ENCODE results near the gene PTPRZ1. TPM values are rescaled to one million over a fixed set of nuclear protein-coding genes. Genes with fewer than 3 reads are reported as not detected.

Gene PTPRZ1
- total RNA-seq, 1 experiment from 2014 or later: 74.2 TPM

DNA sequence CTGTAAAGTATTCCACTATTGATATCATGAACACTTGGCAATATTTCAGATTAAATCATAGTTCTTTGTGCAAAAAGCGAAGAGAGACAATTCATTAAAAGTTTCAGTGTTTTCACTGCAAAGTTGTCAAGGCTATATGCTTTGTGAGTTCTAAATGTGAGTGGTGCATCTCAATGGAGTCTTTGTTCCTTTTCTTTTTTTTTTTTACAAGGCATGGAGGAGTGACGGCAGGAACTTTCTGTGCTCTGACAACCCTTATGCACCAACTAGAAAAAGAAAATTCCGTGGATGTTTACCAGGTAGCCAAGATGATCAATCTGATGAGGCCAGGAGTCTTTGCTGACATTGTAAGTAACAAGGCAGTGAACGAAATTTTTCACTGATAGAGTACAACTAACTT, 186.6 kb downstream of the PTPRZ1 start:
- H3K27ac Mint-ChIP-seq: peak overlapping the region in 2 of 3 experiments; percentile 41 to 79; a peak in 4 of 7 replicates
- H3K4me1 ChIP-seq (ENCODE audit: insufficient read depth, low read length): no peaks in the 10 kb centered on the region
- no peaks in the 10 kb centered on the region for H3K9me3 ChIP-seq (ENCODE audit: control insufficient read depth, low read depth, low read length)
- TF ChIP-seq, protein P1, sequence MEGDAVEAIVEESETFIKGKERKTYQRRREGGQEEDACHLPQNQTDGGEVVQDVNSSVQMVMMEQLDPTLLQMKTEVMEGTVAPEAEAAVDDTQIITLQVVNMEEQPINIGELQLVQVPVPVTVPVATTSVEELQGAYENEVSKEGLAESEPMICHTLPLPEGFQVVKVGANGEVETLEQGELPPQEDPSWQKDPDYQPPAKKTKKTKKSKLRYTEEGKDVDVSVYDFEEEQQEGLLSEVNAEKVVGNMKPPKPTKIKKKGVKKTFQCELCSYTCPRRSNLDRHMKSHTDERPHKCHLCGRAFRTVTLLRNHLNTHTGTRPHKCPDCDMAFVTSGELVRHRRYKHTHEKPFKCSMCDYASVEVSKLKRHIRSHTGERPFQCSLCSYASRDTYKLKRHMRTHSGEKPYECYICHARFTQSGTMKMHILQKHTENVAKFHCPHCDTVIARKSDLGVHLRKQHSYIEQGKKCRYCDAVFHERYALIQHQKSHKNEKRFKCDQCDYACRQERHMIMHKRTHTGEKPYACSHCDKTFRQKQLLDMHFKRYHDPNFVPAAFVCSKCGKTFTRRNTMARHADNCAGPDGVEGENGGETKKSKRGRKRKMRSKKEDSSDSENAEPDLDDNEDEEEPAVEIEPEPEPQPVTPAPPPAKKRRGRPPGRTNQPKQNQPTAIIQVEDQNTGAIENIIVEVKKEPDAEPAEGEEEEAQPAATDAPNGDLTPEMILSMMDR (conservative IDR thresholded peaks at IDR 0.05): no peak
- no peak overlapping the region for H3K56ac ChIP-seq (ENCODE audit: insufficient read length, low read depth, low read length)
- no peak overlapping the region for H2BK12ac ChIP-seq (ENCODE audit: insufficient read length, low read depth, low read length)
- H3K9me3 Mint-ChIP-seq: no peaks in the 10 kb centered on the region
- H4K20me1 ChIP-seq (ENCODE audit: control insufficient read depth, insufficient read depth, insufficient read length): no peaks in the 10 kb centered on the region
- H2BK20ac ChIP-seq (ENCODE audit: low read depth, low read length, poor library complexity, severe bottlenecking): no peak overlapping the region
- no peak overlapping the region for H4K8ac ChIP-seq (replicated peaks; ENCODE audit: insufficient read length, low read depth, low read length)
- no peak overlapping the region for H3K18ac ChIP-seq (ENCODE audit: insufficient read length, low read depth, low read length)
- no peak overlapping the region for H3K4me3 Mint-ChIP-seq
- no peak overlapping the region for H2AFZ ChIP-seq (ENCODE audit: low read length)
- no peak overlapping the region for H3K4ac ChIP-seq (ENCODE audit: low read depth, low read length)
- H3K4me1 Mint-ChIP-seq: peaks cover 15 to 22% of the 10 kb centered on the region in 2 experiments
- no peak overlapping the region for H4K91ac ChIP-seq (ENCODE audit: insufficient read length, low read depth, low read length)
- no peak overlapping the region for H2BK15ac ChIP-seq (ENCODE audit: low read depth, low read length)
- H3K27me3 ChIP-seq (ENCODE audit: insufficient read depth, low read length): no peaks in the 10 kb centered on the region
- no peaks in the 10 kb centered on the region for H3K79me1 ChIP-seq (ENCODE audit: insufficient read depth, low read depth, low read length, poor library complexity, severe bottlenecking)
- no peak overlapping the region for H2AK5ac ChIP-seq (ENCODE audit: insufficient read length, low read length)
- H2BK120ac ChIP-seq (ENCODE audit: low read depth, low read length, poor library complexity, severe bottlenecking): no peak overlapping the region
- H3T11ph ChIP-seq (ENCODE audit: low read length): no peak overlapping the region
- no peaks in the 10 kb centered on the region for H3K79me2 ChIP-seq (ENCODE audit: insufficient read depth, low read length)
- H3K27ac ChIP-seq (ENCODE audit: insufficient read length, low read depth, low read length): no peak overlapping the region
- H3K23me2 ChIP-seq (ENCODE audit: insufficient read length, low read depth, low read length, poor library complexity, severe bottlenecking): no peaks in the 10 kb centered on the region
- no peak overlapping the region for H4K5ac ChIP-seq (ENCODE audit: insufficient read length, low read depth, low read length)
- DNase-seq: no peak
- no peak overlapping the region for H3K9ac ChIP-seq (ENCODE audit: extremely low read depth, insufficient read length, low read length)
- H3K36me3 Mint-ChIP-seq (ENCODE audit: insufficient read depth in 1 of 3, low read depth in 3 of 3): peaks cover 27 to 50% (median 43%) of the 10 kb centered on the region in 3 experiments; a peak in 6 of 7 replicates
- no peaks in the 10 kb centered on the region for H3K27me3 Mint-ChIP-seq (ENCODE audit: low read depth)
- no peak overlapping the region for H2BK5ac ChIP-seq (ENCODE audit: insufficient read length, low read length)
- no peak overlapping the region for H3K14ac ChIP-seq (ENCODE audit: insufficient read depth, low read length)
- no peak overlapping the region for H3K23ac ChIP-seq (ENCODE audit: insufficient read length, low read depth, low read length)
- no CpG with 5 or more reads among the region's 4 CpGs for WGBS (ENCODE audit: extremely low coverage, insufficient read length, low lambda C conversion rate)
- H3K4me2 ChIP-seq (ENCODE audit: insufficient read depth, insufficient read length, low read length): no peak overlapping the region
